Ovary (tissue), 3 donors: ENCODE measurements around the gene SAMD4A.

ENCODE experiments used
- CTCF ChIP-seq, 3 donors: fragments of 450-650 bp in 2 of 3; fragments of 200-600 bp in 1 of 3; IDR thresholded peaks; one replicate each; pipeline versions ENCODE4 v1.5.1 to v1.8.0; 2016 to 2022; ENCODE audit warnings: antibody characterized with exemption in 3 of 3, mild to moderate bottlenecking in 1 of 3
- POLR2A ChIP-seq: fragments of 450-650 bp; IDR thresholded peaks from one replicate; pipeline ENCODE4 v1.6.1; 2017; ENCODE audit warnings: antibody characterized with exemption, mild to moderate bottlenecking, moderate library complexity
- donor health status: DM: no; HTN: no; CAD: no.

- TF ChIP-seq CTCF (IDR thresholded peaks at IDR 0.05) (no peak), POLR2A (no peak)
Observed at GRCh38 chr14:54597795-54598443, 31.0 kb downstream of the SAMD4A start.
